ENCODE measurements around the gene CNTNAP5.

Gene CNTNAP5

GRCh38 chr2:124514236-124514635, 489.1 kb downstream of the CNTNAP5 start:
- no peak overlapping the region for H3K9ac ChIP-seq (ENCODE audit: low read depth, low read length)
- H3K27me3 ChIP-seq (ENCODE audit: control insufficient read depth, insufficient read depth, low read length), result no peaks in the 10 kb centered on the region
- no peaks in the 10 kb centered on the region for H3K9me3 ChIP-seq (ENCODE audit: control insufficient read depth, insufficient read depth, low read length)
- H3K27ac ChIP-seq (ENCODE audit: low read depth, low read length), result no peak overlapping the region
- H3K4me1 ChIP-seq (ENCODE audit: control insufficient read depth, insufficient read depth, low read length), result no peaks in the 10 kb centered on the region
- no peak overlapping the region for H3K4me3 ChIP-seq (ENCODE audit: low read depth, low read length)
- no peaks in the 10 kb centered on the region for H3K36me3 ChIP-seq (ENCODE audit: control insufficient read depth, insufficient read depth, low read length)

DNA sequence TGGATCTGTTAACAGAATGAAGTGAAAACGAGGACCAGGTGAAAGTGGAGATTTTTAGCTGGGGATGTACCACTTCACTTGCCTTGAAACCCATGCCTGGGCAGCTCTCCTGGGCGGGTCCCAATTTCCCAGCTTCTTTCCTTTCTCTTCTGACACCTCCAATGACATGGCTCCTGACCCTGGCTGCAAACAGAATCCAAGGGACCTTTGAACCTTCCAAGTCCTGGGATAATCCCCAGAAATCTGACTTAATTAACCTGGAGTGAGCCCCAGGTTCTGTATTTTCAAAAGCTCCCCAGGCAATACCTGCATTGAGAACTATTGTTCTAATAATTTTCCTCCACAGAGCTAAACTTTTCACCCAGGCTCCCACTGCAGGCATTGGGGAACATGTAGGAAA, 495.9 kb downstream of the CNTNAP5 start:
- H3K36me3 ChIP-seq (ENCODE audit: control insufficient read depth, insufficient read depth, low read length), result no peaks in the 10 kb centered on the region
- no peaks in the 10 kb centered on the region for H3K9me3 ChIP-seq (ENCODE audit: control insufficient read depth, insufficient read depth, low read length)
- no peaks in the 10 kb centered on the region for H3K27me3 ChIP-seq (ENCODE audit: control insufficient read depth, insufficient read depth, low read length)
- peaks cover 15% of the 10 kb centered on the region for H3K4me1 ChIP-seq (ENCODE audit: control insufficient read depth, insufficient read depth, low read length)
- H3K4me3 ChIP-seq (ENCODE audit: low read depth, low read length), result no peak overlapping the region
- H3K9ac ChIP-seq (ENCODE audit: low read depth, low read length), result no peak overlapping the region
- H3K27ac ChIP-seq (ENCODE audit: low read depth, low read length), result no peak overlapping the region

- H3K4me3 ChIP-seq (ENCODE audit: low read depth, low read length), result no peak overlapping the region
- H3K9me3 ChIP-seq (ENCODE audit: control insufficient read depth, insufficient read depth, low read length), result no peaks in the 10 kb centered on the region
- no peak overlapping the region for H3K27ac ChIP-seq (ENCODE audit: low read depth, low read length)
- H3K4me1 ChIP-seq (ENCODE audit: control insufficient read depth, insufficient read depth, low read length), result peaks cover 15% of the 10 kb centered on the region
- no peaks in the 10 kb centered on the region for H3K36me3 ChIP-seq (ENCODE audit: control insufficient read depth, insufficient read depth, low read length)
- no peak overlapping the region for H3K9ac ChIP-seq (ENCODE audit: low read depth, low read length)
- no peaks in the 10 kb centered on the region for H3K27me3 ChIP-seq (ENCODE audit: control insufficient read depth, insufficient read depth, low read length)
Observed at GRCh38 chr2:124523096-124523495, 498.0 kb downstream of the CNTNAP5 start.

DNA sequence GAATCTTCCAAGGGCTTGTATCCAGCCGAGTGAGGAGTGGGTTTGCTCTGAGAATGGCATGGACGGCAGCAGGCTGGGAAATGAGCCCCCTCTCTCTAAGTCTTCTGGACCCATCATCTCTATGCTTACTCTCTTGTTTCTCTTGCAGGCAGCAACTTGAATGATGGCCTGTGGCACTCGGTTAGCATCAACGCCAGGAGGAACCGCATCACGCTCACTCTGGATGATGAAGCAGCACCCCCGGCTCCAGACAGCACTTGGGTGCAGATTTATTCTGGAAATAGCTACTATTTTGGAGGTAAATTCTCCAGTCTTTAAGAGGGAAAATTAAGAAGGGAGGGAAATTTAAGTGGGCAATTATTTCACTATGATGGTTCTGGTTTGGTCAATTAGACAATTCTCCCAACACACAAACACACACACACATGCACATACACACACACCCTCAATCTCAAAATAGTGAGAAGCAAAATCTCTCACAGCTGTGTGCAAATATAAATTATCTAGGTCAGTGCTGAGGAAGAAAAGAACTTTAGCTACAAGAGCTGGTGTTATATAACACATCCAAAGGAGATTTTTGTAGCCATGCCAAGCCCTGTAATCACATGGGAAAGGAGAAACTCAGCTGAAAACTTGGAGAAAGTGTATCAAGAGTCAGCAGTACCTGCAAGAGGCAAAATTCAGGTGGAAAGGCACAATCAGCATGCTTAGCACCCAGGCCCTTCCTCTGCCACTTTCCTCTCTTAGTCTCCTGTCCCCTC, 499.2 kb downstream of the CNTNAP5 start:
- Histone ChIP-seq H3K4me1 (ENCODE audit: control insufficient read depth, insufficient read depth, low read length) (peaks cover 15% of the 10 kb centered on the region), H3K4me3 (ENCODE audit: low read depth, low read length) (no peak overlapping the region), H3K9ac (ENCODE audit: low read depth, low read length) (no peak overlapping the region)

DNA sequence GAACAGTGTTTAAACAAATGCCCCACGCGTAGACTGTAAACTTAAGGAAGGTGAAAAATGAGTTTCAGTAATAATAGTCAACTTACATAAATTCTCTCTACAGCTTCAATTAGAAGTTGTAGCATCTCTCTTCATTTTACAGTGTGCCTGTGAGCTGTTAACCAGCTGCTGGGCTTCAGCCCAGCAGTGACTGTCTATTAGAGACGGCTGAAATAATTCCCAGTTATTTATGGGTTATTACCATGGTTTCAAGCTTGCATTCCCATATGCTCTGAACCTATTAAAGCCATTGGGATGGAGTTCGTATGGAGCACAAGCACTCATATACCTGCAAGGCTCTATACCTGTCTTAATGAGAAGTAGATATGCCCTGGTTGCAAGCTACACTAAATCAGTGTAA, 501.1 kb downstream of the CNTNAP5 start:
- H3K36me3 ChIP-seq (ENCODE audit: control insufficient read depth, insufficient read depth, low read length), result no peaks in the 10 kb centered on the region
- H3K27ac ChIP-seq (ENCODE audit: low read depth, low read length), result no peak overlapping the region
- H3K27me3 ChIP-seq (ENCODE audit: control insufficient read depth, insufficient read depth, low read length), result no peaks in the 10 kb centered on the region
- no peaks in the 10 kb centered on the region for H3K9me3 ChIP-seq (ENCODE audit: control insufficient read depth, insufficient read depth, low read length)
- no peak overlapping the region for H3K9ac ChIP-seq (ENCODE audit: low read depth, low read length)
- H3K4me3 ChIP-seq (ENCODE audit: low read depth, low read length), result no peak overlapping the region
- peaks cover 2% of the 10 kb centered on the region; the same call in 1 of the 2 replicates for H3K4me1 ChIP-seq (ENCODE audit: control insufficient read depth, insufficient read depth, low read length)

More for the DNA sequence above, 499.2 kb downstream of the CNTNAP5 start:
- no peaks in the 10 kb centered on the region for H3K9me3 ChIP-seq (ENCODE audit: control insufficient read depth, insufficient read depth, low read length)
- no peaks in the 10 kb centered on the region for H3K27me3 ChIP-seq (ENCODE audit: control insufficient read depth, insufficient read depth, low read length)
- no peak overlapping the region for H3K27ac ChIP-seq (ENCODE audit: low read depth, low read length)
- H3K36me3 ChIP-seq (ENCODE audit: control insufficient read depth, insufficient read depth, low read length), result no peaks in the 10 kb centered on the region

DNA sequence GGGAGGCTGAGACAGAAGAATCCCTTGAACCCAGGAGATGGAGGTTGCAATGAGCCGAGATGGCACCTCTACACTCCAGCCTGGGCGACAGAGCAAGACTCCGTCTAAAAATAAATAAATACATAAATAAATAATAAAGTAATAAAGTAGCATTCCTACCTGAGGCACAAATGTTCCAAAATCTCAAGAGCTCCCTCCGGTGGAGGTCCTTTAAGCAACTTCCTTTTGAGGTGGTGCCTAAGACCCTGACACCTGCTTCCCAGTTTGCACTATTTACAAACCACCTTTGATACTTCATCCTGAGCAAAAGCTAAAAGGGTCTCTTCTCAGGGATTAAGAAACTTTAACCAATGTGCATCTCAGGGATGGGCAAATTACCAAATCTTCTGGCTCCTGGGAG, 505.1 kb downstream of the CNTNAP5 start:
- Histone ChIP-seq H3K27ac (ENCODE audit: low read depth, low read length) (no peak overlapping the region), H3K27me3 (ENCODE audit: control insufficient read depth, insufficient read depth, low read length) (no peaks in the 10 kb centered on the region), H3K36me3 (ENCODE audit: control insufficient read depth, insufficient read depth, low read length) (no peaks in the 10 kb centered on the region), H3K4me1 (ENCODE audit: control insufficient read depth, insufficient read depth, low read length) (no peaks in the 10 kb centered on the region; the same call in 1 of the 2 replicates), H3K9ac (ENCODE audit: low read depth, low read length) (no peak overlapping the region), H3K4me3 (ENCODE audit: low read depth, low read length) (no peak overlapping the region), H3K9me3 (ENCODE audit: control insufficient read depth, insufficient read depth, low read length) (no peaks in the 10 kb centered on the region)

GRCh38 chr2:124533226-124533954, 508.3 kb downstream of the CNTNAP5 start:
- H3K27ac ChIP-seq (ENCODE audit: low read depth, low read length), result no peak overlapping the region
- H3K4me1 ChIP-seq (ENCODE audit: control insufficient read depth, insufficient read depth, low read length), result no peaks in the 10 kb centered on the region; the same call in 1 of the 2 replicates
- H3K9ac ChIP-seq (ENCODE audit: low read depth, low read length), result no peak overlapping the region
- H3K9me3 ChIP-seq (ENCODE audit: control insufficient read depth, insufficient read depth, low read length), result no peaks in the 10 kb centered on the region
- no peaks in the 10 kb centered on the region for H3K27me3 ChIP-seq (ENCODE audit: control insufficient read depth, insufficient read depth, low read length)
- no peak overlapping the region for H3K4me3 ChIP-seq (ENCODE audit: low read depth, low read length)
- no peaks in the 10 kb centered on the region for H3K36me3 ChIP-seq (ENCODE audit: control insufficient read depth, insufficient read depth, low read length)

- Histone ChIP-seq H3K27me3 (ENCODE audit: control insufficient read depth, insufficient read depth, low read length) (no peaks in the 10 kb centered on the region), H3K36me3 (ENCODE audit: control insufficient read depth, insufficient read depth, low read length) (no peaks in the 10 kb centered on the region), H3K4me1 (ENCODE audit: control insufficient read depth, insufficient read depth, low read length) (no peaks in the 10 kb centered on the region; the same call in 1 of the 2 replicates), H3K4me3 (ENCODE audit: low read depth, low read length) (no peak overlapping the region), H3K27ac (ENCODE audit: low read depth, low read length) (no peak overlapping the region), H3K9ac (ENCODE audit: low read depth, low read length) (no peak overlapping the region), H3K9me3 (ENCODE audit: control insufficient read depth, insufficient read depth, low read length) (no peaks in the 10 kb centered on the region)
Observed at GRCh38 chr2:124534028-124534427, 508.9 kb downstream of the CNTNAP5 start.

DNA sequence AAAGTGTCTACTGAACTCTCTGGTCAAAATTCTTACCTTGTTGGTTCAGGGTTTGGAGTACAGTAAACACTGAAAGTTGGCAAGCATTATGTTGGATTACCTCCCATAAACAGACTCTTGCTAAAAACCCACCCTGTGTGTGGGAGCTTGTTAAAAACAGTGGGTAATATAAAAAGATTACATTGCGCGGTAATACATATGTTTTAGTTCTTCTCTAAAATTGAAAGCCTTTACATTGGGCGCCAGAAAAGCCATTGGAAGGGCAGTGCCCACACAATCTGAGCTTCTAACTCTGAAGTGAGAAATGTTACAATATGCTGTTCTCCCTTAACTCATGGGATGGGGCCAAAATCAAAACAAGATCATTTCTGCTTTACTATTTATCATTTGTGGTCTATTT, 510.7 kb downstream of the CNTNAP5 start:
- Histone ChIP-seq H3K9ac (ENCODE audit: low read depth, low read length) (no peak overlapping the region), H3K27me3 (ENCODE audit: control insufficient read depth, insufficient read depth, low read length) (no peaks in the 10 kb centered on the region), H3K27ac (ENCODE audit: low read depth, low read length) (no peak overlapping the region), H3K4me3 (ENCODE audit: low read depth, low read length) (no peak overlapping the region), H3K9me3 (ENCODE audit: control insufficient read depth, insufficient read depth, low read length) (no peaks in the 10 kb centered on the region), H3K36me3 (ENCODE audit: control insufficient read depth, insufficient read depth, low read length) (no peaks in the 10 kb centered on the region), H3K4me1 (ENCODE audit: control insufficient read depth, insufficient read depth, low read length) (no peaks in the 10 kb centered on the region; the same call in 1 of the 2 replicates)

- Histone ChIP-seq H3K36me3 (ENCODE audit: control insufficient read depth, insufficient read depth, low read length) (no peaks in the 10 kb centered on the region), H3K9me3 (ENCODE audit: control insufficient read depth, insufficient read depth, low read length) (no peaks in the 10 kb centered on the region)
Observed at GRCh38 chr2:124536591-124536990, 511.5 kb downstream of the CNTNAP5 start.

DNA sequence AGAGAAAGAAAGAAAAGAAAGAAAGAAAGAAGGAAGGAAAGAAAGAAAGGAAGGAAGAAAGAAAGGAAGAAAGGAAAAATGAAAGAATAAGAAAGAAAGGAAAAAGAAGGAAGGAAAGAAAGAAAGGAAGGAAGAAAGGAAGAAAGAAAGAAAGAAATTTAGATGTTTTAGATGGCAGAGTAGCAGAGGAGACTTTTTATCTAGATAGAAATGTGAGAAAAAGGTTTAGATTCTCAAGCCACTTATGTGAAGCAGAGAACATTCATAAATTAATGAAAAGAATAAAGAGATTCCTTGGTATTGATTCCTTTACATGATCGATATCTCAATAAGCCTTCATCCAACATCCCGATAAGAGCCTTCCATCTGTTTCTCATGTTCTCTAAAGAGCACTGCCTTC, 513.5 kb downstream of the CNTNAP5 start:
- Histone ChIP-seq H3K9ac (ENCODE audit: low read depth, low read length) (no peak overlapping the region), H3K4me1 (ENCODE audit: control insufficient read depth, insufficient read depth, low read length) (no peaks in the 10 kb centered on the region), H3K9me3 (ENCODE audit: control insufficient read depth, insufficient read depth, low read length) (no peaks in the 10 kb centered on the region), H3K27ac (ENCODE audit: low read depth, low read length) (no peak overlapping the region), H3K27me3 (ENCODE audit: control insufficient read depth, insufficient read depth, low read length) (no peaks in the 10 kb centered on the region), H3K4me3 (ENCODE audit: low read depth, low read length) (no peak overlapping the region), H3K36me3 (ENCODE audit: control insufficient read depth, insufficient read depth, low read length) (no peaks in the 10 kb centered on the region)

More at GRCh38 chr2:124536591-124536990, 511.5 kb downstream of the CNTNAP5 start:
- H3K27me3 ChIP-seq (ENCODE audit: control insufficient read depth, insufficient read depth, low read length), result no peaks in the 10 kb centered on the region
- no peaks in the 10 kb centered on the region; the same call in 1 of the 2 replicates for H3K4me1 ChIP-seq (ENCODE audit: control insufficient read depth, insufficient read depth, low read length)
- H3K9ac ChIP-seq (ENCODE audit: low read depth, low read length), result no peak overlapping the region
- H3K4me3 ChIP-seq (ENCODE audit: low read depth, low read length), result no peak overlapping the region
- no peak overlapping the region for H3K27ac ChIP-seq (ENCODE audit: low read depth, low read length)
